ENCODE results near the gene INO80E.

Gene INO80E

DNA sequence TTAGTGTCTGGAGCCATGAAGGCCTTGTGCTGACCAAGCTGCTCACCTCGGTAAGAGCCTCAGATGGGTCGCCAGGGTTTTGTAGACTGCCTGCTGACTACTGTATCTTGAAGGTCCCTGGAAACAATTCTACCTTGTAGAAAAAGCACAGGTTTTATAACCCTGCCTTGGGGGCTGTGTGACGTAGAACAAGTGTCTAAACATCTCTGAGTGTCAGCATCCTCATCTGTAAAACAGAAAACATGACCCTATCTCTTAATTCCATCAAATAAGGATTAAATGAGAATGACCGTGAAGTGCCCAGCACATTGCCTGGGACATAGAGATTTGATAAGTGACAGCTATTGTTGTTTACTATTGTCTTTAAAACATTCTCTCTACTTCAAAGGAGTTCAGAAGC is 27.8 kb upstream of the INO80E start:
- Mint-ChIP-seq H3K9me3 (no peaks in the 10 kb centered on the region), H3K4me3 (no peak overlapping the region), H3K4me1 (ENCODE audit: low read depth in 2 of 2) (peaks cover 5 to 11% of the 10 kb centered on the region in 2 donors), H3K36me3 (ENCODE audit: insufficient read depth) (peaks cover 16% of the 10 kb centered on the region), H3K27ac (no peak overlapping the region), H3K27me3 (no peaks in the 10 kb centered on the region)
- DNase-seq: no peak
- no peak for ATAC-seq (replicated peaks)

DNA sequence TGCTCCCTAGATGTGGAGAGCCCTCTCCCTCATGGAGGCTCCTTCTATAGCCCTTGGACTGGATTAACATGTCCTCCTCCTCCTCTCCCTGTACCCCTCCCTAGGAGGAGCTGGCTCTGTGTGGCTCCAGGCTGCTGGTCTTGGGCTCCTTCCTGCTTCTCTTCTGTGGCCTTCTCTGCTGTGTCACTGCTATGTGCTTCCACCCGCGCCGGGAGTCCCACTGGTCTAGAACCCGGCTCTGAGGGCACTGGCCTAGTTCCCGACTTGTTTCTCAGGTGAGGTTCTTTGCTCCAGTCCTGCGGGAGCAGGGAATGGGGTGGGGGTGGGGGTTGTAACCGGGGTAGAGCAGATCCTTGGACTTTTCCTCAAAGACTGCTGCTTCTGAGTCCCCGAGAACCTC is 24.7 kb upstream of the INO80E start:
- DNase-seq: no peak
- no peak for ATAC-seq (replicated peaks)
- H3K27me3 Mint-ChIP-seq: no peaks in the 10 kb centered on the region
- H3K36me3 Mint-ChIP-seq (ENCODE audit: insufficient read depth): peaks cover 30% of the 10 kb centered on the region
- peak overlapping the region in 1 of 2 donors; percentile 53 for H3K27ac Mint-ChIP-seq
- H3K4me3 Mint-ChIP-seq: no peak overlapping the region
- no peaks in the 10 kb centered on the region for H3K9me3 Mint-ChIP-seq
- peaks cover 26 to 29% of the 10 kb centered on the region in 2 donors for H3K4me1 Mint-ChIP-seq (ENCODE audit: low read depth in 2 of 2)

DNA sequence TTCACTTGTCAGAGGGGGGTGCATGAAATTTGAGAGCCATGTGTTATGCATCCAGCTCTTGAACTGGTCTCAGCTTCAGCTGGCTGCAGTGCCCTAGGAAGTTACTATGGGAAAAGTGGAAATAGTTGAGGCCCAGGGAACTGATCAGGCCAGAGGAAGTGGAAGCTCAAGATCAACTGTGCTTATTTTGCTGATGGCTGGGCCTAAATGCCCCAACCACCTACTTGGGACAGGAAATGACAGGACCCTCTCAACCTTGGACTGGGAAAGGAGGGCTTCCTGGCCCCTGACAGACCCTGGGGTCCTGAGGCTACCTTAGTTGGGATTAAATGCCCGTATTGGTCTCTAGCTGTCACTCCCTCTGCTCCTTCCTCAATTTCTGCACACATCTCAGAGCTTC is 23.5 kb upstream of the INO80E start:
- Mint-ChIP-seq H3K4me3 (peak overlapping the region; percentile 97 to 98), H3K4me1 (ENCODE audit: low read depth in 2 of 2) (peaks cover 31 to 38% of the 10 kb centered on the region in 2 donors), H3K27ac (peak overlapping the region; percentile 97)

GRCh38 chr16:29972992-29973383 is 23.1 kb upstream of the INO80E start:
- H3K36me3 Mint-ChIP-seq (ENCODE audit: insufficient read depth): peaks cover 30% of the 10 kb centered on the region
- no peak for ATAC-seq (replicated peaks)
- H3K9me3 Mint-ChIP-seq: no peaks in the 10 kb centered on the region
- H3K27me3 Mint-ChIP-seq: no peaks in the 10 kb centered on the region
- DNase-seq: no peak
- peak overlapping the region; percentile 97 to 98 for H3K4me3 Mint-ChIP-seq
- peak overlapping the region; percentile 97 for H3K27ac Mint-ChIP-seq
- H3K4me1 Mint-ChIP-seq (ENCODE audit: low read depth in 2 of 2): peaks cover 31 to 38% of the 10 kb centered on the region in 2 donors

More for the DNA sequence above, 23.5 kb upstream of the INO80E start:
- Mint-ChIP-seq H3K9me3 (no peaks in the 10 kb centered on the region), H3K36me3 (ENCODE audit: insufficient read depth) (peaks cover 30% of the 10 kb centered on the region), H3K27me3 (no peaks in the 10 kb centered on the region)
- DNase-seq: no peak
- ATAC-seq (replicated peaks): no peak

DNA sequence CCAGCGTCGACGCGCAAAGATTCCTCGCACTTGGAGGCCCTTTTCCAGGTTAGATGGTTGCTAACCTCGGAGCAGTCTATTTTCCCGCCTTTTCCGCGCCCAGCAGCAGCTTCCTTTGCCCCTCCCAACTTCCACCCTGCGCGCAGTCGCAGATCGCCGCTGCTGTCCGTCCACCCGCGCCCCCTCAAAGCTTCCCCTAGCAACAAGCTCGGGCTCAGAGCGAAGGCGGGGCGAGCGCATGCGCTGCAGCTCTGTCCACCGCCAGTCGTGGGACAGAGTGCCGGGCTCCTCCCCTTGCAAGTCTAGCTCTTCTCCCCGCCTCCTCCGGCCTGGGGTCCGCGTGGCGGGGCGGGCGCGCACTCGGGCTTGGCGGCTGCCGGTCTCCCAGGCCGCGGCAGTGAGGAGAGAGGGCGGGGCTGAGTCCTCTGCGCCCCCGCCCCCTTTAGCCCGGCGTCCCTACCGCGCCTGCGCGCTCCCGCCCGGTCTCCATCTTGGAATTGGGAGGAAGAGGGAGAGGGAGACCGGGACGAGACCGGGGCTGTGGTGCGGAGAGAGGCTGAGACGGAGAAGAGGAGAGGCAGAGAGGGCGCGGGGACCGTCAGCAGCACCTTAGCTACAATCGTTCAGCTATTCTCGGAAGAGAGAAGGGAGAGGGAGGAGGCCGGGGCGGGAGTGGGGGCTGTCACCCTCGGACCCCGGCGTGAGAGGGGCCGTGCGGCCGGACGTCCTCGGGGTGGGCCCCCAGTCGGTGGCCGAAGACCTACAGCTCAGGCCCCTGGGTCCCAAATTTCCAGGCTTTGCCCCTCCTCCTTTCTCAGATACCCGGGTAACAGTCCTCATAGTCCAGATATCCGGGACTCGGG is 22.4 kb upstream of the INO80E start, which contains the start of gene TAOK2:
Gene TAOK2, plus strand, starts transcription at position 485 of the 863 bp plus-strand sequence. CDS start 3,905 bp downstream, outside the sequence.
- ATAC-seq (replicated peaks) (peak; percentile 96), DNase-seq (peak; percentile 86 to 92 (median 91))
- peak within 1 kb of the TSS; percentile 97 to 98 for H3K4me3 Mint-ChIP-seq
- H3K27me3 Mint-ChIP-seq: no peaks in the 10 kb centered on the region
- no peaks in the 10 kb centered on the region for H3K9me3 Mint-ChIP-seq
- H3K36me3 Mint-ChIP-seq (ENCODE audit: insufficient read depth): peaks cover 29% of the 10 kb centered on the region
- H3K4me1 Mint-ChIP-seq (ENCODE audit: low read depth in 2 of 2): peaks cover 31 to 41% of the 10 kb centered on the region in 2 donors
- H3K27ac Mint-ChIP-seq: peak within 1 kb of the TSS; percentile 97

DNA sequence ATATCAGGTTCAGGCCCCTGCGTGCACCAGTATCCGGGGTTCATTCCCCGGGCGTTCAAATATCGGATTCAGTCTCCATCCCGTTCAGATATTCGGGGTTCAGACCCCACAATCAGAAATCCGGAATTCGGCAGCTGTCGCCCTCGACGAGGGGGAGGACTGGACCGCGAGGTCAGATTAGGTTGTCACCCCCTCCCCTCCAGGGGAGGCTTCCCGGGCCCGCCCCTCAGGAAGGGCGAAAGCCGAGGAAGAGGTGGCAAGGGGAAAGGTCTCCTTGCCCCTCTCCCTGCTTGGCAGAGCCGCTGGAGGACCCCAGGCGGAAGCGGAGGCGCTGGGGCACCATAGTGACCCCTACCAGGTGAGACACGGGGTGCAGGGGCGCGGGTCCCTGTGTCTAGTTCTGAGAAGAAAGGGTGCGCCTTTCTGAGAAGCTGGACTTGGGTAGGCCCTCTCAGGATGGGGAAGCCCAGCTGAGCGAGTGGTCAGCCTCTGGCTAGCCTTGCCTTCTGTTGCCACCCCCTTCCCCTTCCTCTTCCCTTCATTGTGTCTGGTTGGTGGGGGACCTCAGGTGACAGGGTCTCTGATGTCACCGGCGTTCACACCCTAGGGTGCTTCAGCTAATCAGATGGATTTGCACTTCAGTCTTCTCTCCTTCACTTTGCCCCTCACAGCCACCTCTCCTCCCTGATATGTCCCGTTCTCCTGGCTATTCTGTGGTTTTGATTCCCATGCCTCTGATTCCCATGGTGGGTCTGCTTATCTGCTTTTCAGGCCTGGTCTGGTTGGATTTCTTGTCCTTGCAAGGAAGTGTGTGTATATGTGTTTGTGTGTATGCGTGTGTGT is 21.5 kb upstream of the INO80E start:
- Mint-ChIP-seq H3K9me3 (no peaks in the 10 kb centered on the region), H3K27me3 (no peaks in the 10 kb centered on the region), H3K4me1 (ENCODE audit: low read depth in 2 of 2) (peaks cover 31 to 41% of the 10 kb centered on the region in 2 donors), H3K4me3 (peak overlapping the region; percentile 97 to 98), H3K36me3 (ENCODE audit: insufficient read depth) (peaks cover 26% of the 10 kb centered on the region), H3K27ac (peak overlapping the region; percentile 97)
- DNase-seq (no peak), ATAC-seq (replicated peaks) (peak; percentile 10)

DNA sequence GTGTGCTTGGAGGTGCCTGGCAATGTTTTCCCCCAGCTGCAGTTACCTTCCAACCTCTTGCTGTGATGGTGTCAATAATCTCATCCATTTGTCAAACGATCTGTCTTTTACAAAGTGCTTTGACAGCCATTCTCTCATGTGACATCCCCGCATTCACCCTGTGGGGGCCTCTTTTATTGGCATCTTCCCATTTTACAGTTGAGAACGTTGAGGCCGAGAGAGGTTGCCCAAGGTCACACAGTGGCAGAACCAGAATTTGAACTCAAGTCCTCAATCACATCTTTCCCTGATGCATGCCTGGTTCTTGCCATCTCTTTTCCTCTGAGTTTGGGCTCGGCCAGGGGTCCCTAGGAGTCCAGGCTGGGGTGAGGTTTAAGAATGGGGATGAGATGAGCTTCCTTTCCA is 20.9 kb upstream of the INO80E start:
- H3K27ac Mint-ChIP-seq: peak overlapping the region; percentile 97
- ATAC-seq (replicated peaks): no peak
- H3K27me3 Mint-ChIP-seq: no peaks in the 10 kb centered on the region
- peak overlapping the region; percentile 97 to 98 for H3K4me3 Mint-ChIP-seq
- H3K9me3 Mint-ChIP-seq: no peaks in the 10 kb centered on the region
- peaks cover 31 to 41% of the 10 kb centered on the region in 2 donors for H3K4me1 Mint-ChIP-seq (ENCODE audit: low read depth in 2 of 2)
- no peak for DNase-seq
- H3K36me3 Mint-ChIP-seq (ENCODE audit: insufficient read depth): peaks cover 30% of the 10 kb centered on the region

GRCh38 chr16:29975811-29976511 is 20.1 kb upstream of the INO80E start:
- Mint-ChIP-seq H3K36me3 (ENCODE audit: insufficient read depth) (peaks cover 33% of the 10 kb centered on the region), H3K9me3 (no peaks in the 10 kb centered on the region), H3K27me3 (no peaks in the 10 kb centered on the region), H3K4me3 (peak overlapping the region; percentile 97 to 98), H3K27ac (peak overlapping the region; percentile 97), H3K4me1 (ENCODE audit: low read depth in 2 of 2) (peaks cover 33 to 41% of the 10 kb centered on the region in 2 donors)
- ATAC-seq (replicated peaks) (no peak), DNase-seq (no peak)

DNA sequence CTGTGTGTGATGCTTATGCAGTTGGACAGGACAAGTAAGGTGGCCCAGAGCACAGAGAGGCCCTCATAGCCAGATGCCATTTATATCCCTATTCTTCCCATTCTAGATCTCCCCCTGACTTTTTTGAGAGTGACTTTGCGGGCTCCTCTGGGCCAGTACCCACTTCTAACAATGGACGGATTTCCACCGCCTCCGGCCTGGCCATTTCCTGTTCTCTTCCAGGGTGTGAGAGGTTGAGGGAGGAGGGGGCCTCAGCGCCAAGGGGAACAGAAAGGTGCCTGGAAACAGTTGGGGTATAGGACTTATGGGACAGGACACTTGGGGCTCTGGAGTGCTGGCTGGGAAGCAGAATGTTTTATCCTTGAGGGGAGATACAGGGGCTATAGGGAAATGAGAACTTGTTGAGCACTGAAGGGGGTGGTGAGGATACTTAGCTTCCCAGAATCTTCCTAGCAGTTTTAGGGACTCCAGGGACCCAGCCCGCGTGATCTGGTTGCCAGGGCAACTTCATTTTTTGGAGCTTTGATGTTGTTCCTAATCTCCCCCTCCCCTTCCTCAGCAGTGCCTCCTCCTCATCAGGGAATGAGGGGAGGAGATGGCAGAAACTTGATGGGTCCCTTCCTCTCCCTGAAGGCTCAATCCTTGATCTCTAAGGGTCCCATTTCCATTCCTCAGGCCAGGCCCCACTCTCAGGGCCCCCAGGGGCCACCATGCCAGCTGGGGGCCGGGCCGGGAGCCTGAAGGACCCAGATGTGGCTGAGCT is 18.8 kb upstream of the INO80E start:
- no peaks in the 10 kb centered on the region for H3K27me3 Mint-ChIP-seq
- peaks cover 33 to 41% of the 10 kb centered on the region in 2 donors for H3K4me1 Mint-ChIP-seq (ENCODE audit: low read depth in 2 of 2)
- H3K4me3 Mint-ChIP-seq: no peak overlapping the region
- H3K27ac Mint-ChIP-seq: peak overlapping the region; percentile 25 to 97
- ATAC-seq (replicated peaks) (no peak), DNase-seq (no peak)
- H3K9me3 Mint-ChIP-seq: no peaks in the 10 kb centered on the region
- H3K36me3 Mint-ChIP-seq (ENCODE audit: insufficient read depth): peaks cover 43% of the 10 kb centered on the region

DNA sequence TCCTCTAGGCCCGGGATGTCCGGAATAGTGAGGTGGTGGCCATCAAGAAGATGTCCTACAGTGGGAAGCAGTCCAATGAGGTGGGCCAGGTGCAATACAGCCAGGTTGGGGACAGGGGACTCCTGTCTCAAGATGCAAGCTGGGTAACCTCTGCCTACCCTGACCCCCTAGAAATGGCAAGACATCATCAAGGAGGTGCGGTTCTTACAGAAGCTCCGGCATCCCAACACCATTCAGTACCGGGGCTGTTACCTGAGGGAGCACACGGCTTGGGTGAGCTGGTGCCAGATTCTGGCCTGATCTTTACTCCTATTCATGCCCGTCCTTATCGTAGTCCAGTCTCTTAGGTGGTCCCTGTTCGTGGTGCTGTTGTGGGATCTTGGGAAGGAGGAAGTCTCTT is 18.0 kb upstream of the INO80E start:
- ATAC-seq (replicated peaks) (no peak), DNase-seq (no peak)
- Mint-ChIP-seq H3K4me1 (ENCODE audit: low read depth in 2 of 2) (peaks cover 29 to 37% of the 10 kb centered on the region in 2 donors), H3K27me3 (no peaks in the 10 kb centered on the region), H3K4me3 (no peak overlapping the region), H3K9me3 (no peaks in the 10 kb centered on the region), H3K36me3 (ENCODE audit: insufficient read depth) (peaks cover 41% of the 10 kb centered on the region), H3K27ac (peak overlapping the region; percentile 25 to 97)

- Mint-ChIP-seq H3K36me3 (ENCODE audit: insufficient read depth) (peaks cover 39% of the 10 kb centered on the region), H3K9me3 (no peaks in the 10 kb centered on the region), H3K4me1 (ENCODE audit: low read depth in 2 of 2) (peaks cover 27 to 31% of the 10 kb centered on the region in 2 donors), H3K27me3 (no peaks in the 10 kb centered on the region), H3K4me3 (no peak overlapping the region), H3K27ac (peak overlapping the region in 1 of 2 donors; percentile 20)
- DNase-seq (no peak), ATAC-seq (replicated peaks) (no peak)
Observed at GRCh38 chr16:29978564-29979270, 17.3 kb upstream of the INO80E start.

Measured in effector memory CD8-positive, alpha-beta T cell (primary cell).